SK-N-SH treated with all-trans-retinoic acid at 6 μM for 48 hours (cell line): ENCODE measurements around the gene TRAPPC2B.

ENCODE experiments used
- ATAC-seq: fragments of 200-7000 bp; cut with Tn5 transposase; 3 replicates; pipeline ENCODE4 v1.9.1; 2020; ENCODE audit warnings: mild to moderate bottlenecking, moderate library complexity
- BACH2 ChIP-seq: fragments of 250-450 bp; sonication (Bioruptor Pico); IDR thresholded peaks from 2 replicates; pipeline ENCODE4 v1.9.0; 2021; ENCODE audit warnings: mild to moderate bottlenecking, borderline replicate concordance
- CSDC2 ChIP-seq: fragments of 250-450 bp; sonication (Bioruptor Pico); IDR thresholded peaks from 2 replicates; pipeline ENCODE4 v1.5.0; 2020; ENCODE audit warnings: mild to moderate bottlenecking, moderate library complexity
- ESRRG ChIP-seq: fragments of 250-450 bp; sonication (Bioruptor Pico); IDR thresholded peaks from 2 replicates; pipeline ENCODE4 v1.6.1; 2021; ENCODE audit warnings: mild to moderate bottlenecking
- GLIS3 ChIP-seq: fragments of 250-450 bp; sonication (Bioruptor Pico); IDR thresholded peaks from 2 replicates; pipeline ENCODE4 v1.5.0; 2020; ENCODE audit warnings: mild to moderate bottlenecking, moderate library complexity
- ISL1 ChIP-seq: fragments of 250-450 bp; sonication (Bioruptor Pico); IDR thresholded peaks from 2 replicates; pipeline ENCODE4 v2.1.2; 2022; ENCODE audit warnings: mild to moderate bottlenecking, moderate library complexity
- OSR1 ChIP-seq: fragments of 250-450 bp; sonication (Bioruptor Pico); IDR thresholded peaks from 2 replicates; pipeline ENCODE4 v1.8.0; 2022; ENCODE audit warnings: moderate library complexity, mild to moderate bottlenecking, inconsistent platforms
- POU6F1 ChIP-seq: fragments of 250-450 bp; sonication (Bioruptor Pico); IDR thresholded peaks from 2 replicates; pipeline ENCODE4 v1.8.0; 2021; ENCODE audit warnings: low read depth, mild to moderate bottlenecking, moderate library complexity, borderline replicate concordance
- PPARA ChIP-seq: fragments of 250-450 bp; sonication (Bioruptor Pico); IDR thresholded peaks from 2 replicates; pipeline ENCODE4 v1.5.0; 2020; ENCODE audit warnings: mild to moderate bottlenecking, borderline replicate concordance
- RARB ChIP-seq: fragments of 250-450 bp; sonication (Bioruptor Pico); IDR thresholded peaks from 2 replicates; pipeline ENCODE4 v1.8.0; 2021; ENCODE audit warnings: mild to moderate bottlenecking, moderate library complexity
- SNAI2 ChIP-seq: fragments of 250-450 bp; sonication (Bioruptor Pico); IDR thresholded peaks from 2 replicates; pipeline ENCODE4 v1.5.0; 2020; ENCODE audit warnings: mild to moderate bottlenecking, moderate library complexity
- TCF4 ChIP-seq: fragments of 250-450 bp; sonication (Bioruptor Pico); IDR thresholded peaks from 2 replicates; pipeline ENCODE4 v1.8.0; 2021; ENCODE audit warnings: mild to moderate bottlenecking, moderate library complexity, borderline replicate concordance
- TOX ChIP-seq: fragments of 250-450 bp; sonication (Bioruptor Pico); IDR thresholded peaks from 2 replicates; pipeline ENCODE4 v1.8.0; 2021; ENCODE audit warnings: mild to moderate bottlenecking, moderate library complexity, borderline replicate concordance
- TSHZ2 ChIP-seq: fragments of 250-450 bp; sonication (Bioruptor Pico); IDR thresholded peaks from 2 replicates; pipeline ENCODE4 v1.5.0; 2020; ENCODE audit warnings: mild to moderate bottlenecking, moderate library complexity
- ZC3H10 ChIP-seq: fragments of 250-450 bp; sonication (Bioruptor Pico); IDR thresholded peaks from 2 replicates; pipeline ENCODE4 v1.5.1; 2021; ENCODE audit warnings: mild to moderate bottlenecking, moderate library complexity
- ZFP3 ChIP-seq: fragments of 250-450 bp; sonication (Bioruptor Pico); IDR thresholded peaks from 2 replicates; pipeline ENCODE4 v1.5.0; 2020; ENCODE audit warnings: mild to moderate bottlenecking, moderate library complexity
- ZFP30 ChIP-seq: fragments of 450-650 bp; formaldehyde crosslinking; IDR thresholded peaks from 2 replicates; pipeline ENCODE4 v1.5.0; 2022; ENCODE audit warnings: mild to moderate bottlenecking, moderate library complexity
- ZNF565 ChIP-seq: fragments of 450-650 bp; formaldehyde crosslinking; conservative IDR thresholded peaks from 2 replicates; pipeline ENCODE4 v1.5.0; 2020; ENCODE audit warnings: low read depth, mild to moderate bottlenecking, moderate library complexity
- ZNF70 ChIP-seq: fragments of 450-650 bp; formaldehyde crosslinking; IDR thresholded peaks from 2 replicates; pipeline ENCODE4 v1.5.0; 2020; ENCODE audit warnings: mild to moderate bottlenecking, moderate library complexity
- TF ChIP-seq, protein P1 (sequence below): fragments of 250-450 bp; sonication (Bioruptor Pico); IDR thresholded peaks from 2 replicates; pipeline ENCODE4 v1.5.1; 2021; ENCODE audit warnings: mild to moderate bottlenecking, moderate library complexity
- TF ChIP-seq, protein P2 (sequence below): fragments of 250-450 bp; sonication (Bioruptor Pico); IDR thresholded peaks from 2 replicates; pipeline ENCODE4 v1.5.1; 2020; ENCODE audit warnings: low read depth, mild to moderate bottlenecking, moderate library complexity

The TRAPPC2B gene

GRCh38 chr19:57350877-57351805, 12.2 kb upstream of the TRAPPC2B start, which contains the start of gene ZNF304:
ZNF304 (plus strand) TSS chr19:57351271; CDS start chr19:57351665, 394 bp downstream.
- peak; percentile 100 for ATAC-seq
- TF ChIP-seq ESRRG (CRISPR knock-in tag) (no peak), ZFP3 (CRISPR knock-in tag) (no peak), ZC3H10 (CRISPR knock-in tag) (no peak), SNAI2 (CRISPR knock-in tag) (no peak)

DNA sequence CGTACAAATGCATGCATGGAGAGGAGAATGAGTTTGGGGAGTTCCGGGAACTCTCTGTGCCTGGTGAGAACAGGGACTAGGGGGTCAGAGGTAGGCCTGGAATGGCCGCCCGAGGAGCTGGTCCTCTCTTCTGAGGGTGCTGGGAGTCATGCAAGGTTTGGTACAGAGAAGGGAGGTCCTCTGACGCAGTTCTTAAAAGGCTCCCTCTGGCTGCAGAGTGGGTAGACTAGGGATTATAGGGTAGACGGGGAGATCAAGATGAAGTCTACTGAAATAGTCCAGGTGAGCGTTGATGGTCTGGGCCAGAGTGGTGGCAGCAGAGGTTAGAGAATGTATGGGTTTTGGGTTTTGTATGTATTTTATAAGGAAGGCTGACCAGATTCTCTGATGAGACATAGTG, 11.5 kb upstream of the TRAPPC2B start:
- peak; percentile 8 for ATAC-seq
- no peak for TF ChIP-seq BACH2
- TF ChIP-seq OSR1 (CRISPR knock-in tag), result no peak
- TF ChIP-seq GLIS3 (CRISPR knock-in tag), result no peak
- TF ChIP-seq ZNF565, result no peak
- no peak for TF ChIP-seq ZNF70
- TF ChIP-seq ESRRG (CRISPR knock-in tag), result no peak
- TF ChIP-seq CSDC2 (CRISPR knock-in tag), result no peak
- no peak for TF ChIP-seq SNAI2 (CRISPR knock-in tag)
- TF ChIP-seq TCF4 (CRISPR knock-in tag), result no peak
- TF ChIP-seq PPARA (CRISPR knock-in tag), result no peak

- ATAC-seq, result no peak
- no peak for TF ChIP-seq POU6F1 (CRISPR knock-in tag)
- TF ChIP-seq ZC3H10 (CRISPR knock-in tag), result no peak
- no peak for TF ChIP-seq RARB
- TF ChIP-seq ISL1 (CRISPR knock-in tag), result no peak
- no peak for TF ChIP-seq TCF4 (CRISPR knock-in tag)
- TF ChIP-seq ZNF70, result no peak
- no peak for TF ChIP-seq BACH2
- TF ChIP-seq ZFP3 (CRISPR knock-in tag), result no peak
- no peak for TF ChIP-seq GLIS3 (CRISPR knock-in tag)
- TF ChIP-seq SNAI2 (CRISPR knock-in tag), result no peak
- no peak for TF ChIP-seq ZFP30 (CRISPR knock-in tag)
- TF ChIP-seq TSHZ2 (CRISPR knock-in tag), result no peak
Measured at GRCh38 chr19:57355916-57356315, 7.4 kb upstream of the TRAPPC2B start.

DNA sequence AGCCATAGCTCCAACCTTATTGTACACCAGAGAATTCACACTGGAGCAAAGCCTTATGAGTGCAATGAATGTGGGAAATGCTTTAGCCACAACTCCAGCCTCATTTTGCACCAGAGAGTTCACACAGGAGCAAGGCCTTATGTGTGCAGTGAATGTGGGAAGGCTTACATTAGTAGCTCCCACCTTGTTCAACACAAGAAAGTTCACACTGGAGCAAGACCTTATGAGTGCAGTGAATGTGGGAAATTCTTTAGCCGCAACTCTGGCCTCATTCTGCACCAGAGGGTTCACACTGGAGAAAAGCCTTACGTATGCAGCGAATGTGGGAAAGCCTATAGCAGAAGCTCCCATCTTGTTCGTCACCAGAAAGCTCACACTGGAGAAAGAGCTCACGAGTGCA, 5.9 kb upstream of the TRAPPC2B start:
- ATAC-seq, result no peak
- TF ChIP-seq TOX (CRISPR knock-in tag), result no peak
- TF ChIP-seq, protein P1, sequence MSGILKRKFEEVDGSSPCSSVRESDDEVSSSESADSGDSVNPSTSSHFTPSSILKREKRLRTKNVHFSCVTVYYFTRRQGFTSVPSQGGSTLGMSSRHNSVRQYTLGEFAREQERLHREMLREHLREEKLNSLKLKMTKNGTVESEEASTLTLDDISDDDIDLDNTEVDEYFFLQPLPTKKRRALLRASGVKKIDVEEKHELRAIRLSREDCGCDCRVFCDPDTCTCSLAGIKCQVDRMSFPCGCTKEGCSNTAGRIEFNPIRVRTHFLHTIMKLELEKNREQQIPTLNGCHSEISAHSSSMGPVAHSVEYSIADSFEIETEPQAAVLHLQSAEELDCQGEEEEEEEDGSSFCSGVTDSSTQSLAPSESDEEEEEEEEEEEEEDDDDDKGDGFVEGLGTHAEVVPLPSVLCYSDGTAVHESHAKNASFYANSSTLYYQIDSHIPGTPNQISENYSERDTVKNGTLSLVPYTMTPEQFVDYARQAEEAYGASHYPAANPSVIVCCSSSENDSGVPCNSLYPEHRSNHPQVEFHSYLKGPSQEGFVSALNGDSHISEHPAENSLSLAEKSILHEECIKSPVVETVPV, result no peak
- TF ChIP-seq, protein P2, sequence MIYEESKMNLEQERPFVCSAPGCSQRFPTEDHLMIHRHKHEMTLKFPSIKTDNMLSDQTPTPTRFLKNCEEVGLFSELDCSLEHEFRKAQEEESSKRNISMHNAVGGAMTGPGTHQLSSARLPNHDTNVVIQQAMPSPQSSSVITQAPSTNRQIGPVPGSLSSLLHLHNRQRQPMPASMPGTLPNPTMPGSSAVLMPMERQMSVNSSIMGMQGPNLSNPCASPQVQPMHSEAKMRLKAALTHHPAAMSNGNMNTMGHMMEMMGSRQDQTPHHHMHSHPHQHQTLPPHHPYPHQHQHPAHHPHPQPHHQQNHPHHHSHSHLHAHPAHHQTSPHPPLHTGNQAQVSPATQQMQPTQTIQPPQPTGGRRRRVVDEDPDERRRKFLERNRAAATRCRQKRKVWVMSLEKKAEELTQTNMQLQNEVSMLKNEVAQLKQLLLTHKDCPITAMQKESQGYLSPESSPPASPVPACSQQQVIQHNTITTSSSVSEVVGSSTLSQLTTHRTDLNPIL (CRISPR knock-in tag), result no peak
